ENCODE data around the gene F12.

F12 gene

DNA sequence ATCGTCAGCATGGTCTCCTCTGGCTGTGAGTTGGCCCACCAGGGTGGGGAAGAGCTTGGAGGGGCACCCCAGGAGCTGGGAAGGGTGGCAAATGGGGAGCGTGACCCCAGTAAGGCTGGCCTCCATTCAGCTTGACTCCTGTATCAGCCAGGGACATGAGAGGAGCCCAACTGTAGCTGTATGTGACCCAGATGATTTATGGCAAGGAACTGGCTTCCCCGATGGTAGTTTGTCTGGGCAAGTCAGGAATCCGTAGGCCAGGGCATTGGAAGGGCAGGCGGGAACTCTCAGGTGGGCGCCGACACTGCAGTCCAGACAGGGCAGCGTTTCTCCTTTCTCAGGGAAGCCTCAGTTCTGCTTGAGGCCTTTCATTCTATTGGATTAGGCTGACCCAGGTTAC is 22.8 kb downstream of the F12 start:
- TF ChIP-seq MYNN (tag by site-specific recombination; IDR thresholded peaks at IDR 0.05; ENCODE audit: borderline replicate concordance): no peak
- TF ChIP-seq, protein P1, sequence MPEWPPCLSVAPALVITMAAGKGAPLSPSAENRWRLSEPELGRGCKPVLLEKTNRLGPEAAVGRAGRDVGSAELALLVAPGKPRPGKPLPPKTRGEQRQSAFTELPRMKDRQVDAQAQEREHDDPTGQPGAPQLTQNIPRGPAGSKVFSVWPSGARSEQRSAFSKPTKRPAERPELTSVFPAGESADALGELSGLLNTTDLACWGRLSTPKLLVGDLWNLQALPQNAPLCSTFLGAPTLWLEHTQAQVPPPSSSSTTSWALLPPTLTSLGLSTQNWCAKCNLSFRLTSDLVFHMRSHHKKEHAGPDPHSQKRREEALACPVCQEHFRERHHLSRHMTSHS (tag by site-specific recombination; IDR thresholded peaks at IDR 0.05): no peak
- TF ChIP-seq ZFP69B (tag by site-specific recombination; IDR thresholded peaks at IDR 0.05): no peak
- no peak for TF ChIP-seq HOXA7 (CRISPR knock-in tag; IDR thresholded peaks at IDR 0.05; ENCODE audit: borderline replicate concordance)
- no peak for TF ChIP-seq ZNF214 (tag by site-specific recombination; IDR thresholded peaks at IDR 0.05; ENCODE audit: borderline replicate concordance)
- no peak for TF ChIP-seq ZNF138 (tag by site-specific recombination; IDR thresholded peaks at IDR 0.05; ENCODE audit: borderline replicate concordance)
- TF ChIP-seq KLF16 (tag by site-specific recombination; IDR thresholded peaks at IDR 0.05): no peak
- TF ChIP-seq, protein P2, sequence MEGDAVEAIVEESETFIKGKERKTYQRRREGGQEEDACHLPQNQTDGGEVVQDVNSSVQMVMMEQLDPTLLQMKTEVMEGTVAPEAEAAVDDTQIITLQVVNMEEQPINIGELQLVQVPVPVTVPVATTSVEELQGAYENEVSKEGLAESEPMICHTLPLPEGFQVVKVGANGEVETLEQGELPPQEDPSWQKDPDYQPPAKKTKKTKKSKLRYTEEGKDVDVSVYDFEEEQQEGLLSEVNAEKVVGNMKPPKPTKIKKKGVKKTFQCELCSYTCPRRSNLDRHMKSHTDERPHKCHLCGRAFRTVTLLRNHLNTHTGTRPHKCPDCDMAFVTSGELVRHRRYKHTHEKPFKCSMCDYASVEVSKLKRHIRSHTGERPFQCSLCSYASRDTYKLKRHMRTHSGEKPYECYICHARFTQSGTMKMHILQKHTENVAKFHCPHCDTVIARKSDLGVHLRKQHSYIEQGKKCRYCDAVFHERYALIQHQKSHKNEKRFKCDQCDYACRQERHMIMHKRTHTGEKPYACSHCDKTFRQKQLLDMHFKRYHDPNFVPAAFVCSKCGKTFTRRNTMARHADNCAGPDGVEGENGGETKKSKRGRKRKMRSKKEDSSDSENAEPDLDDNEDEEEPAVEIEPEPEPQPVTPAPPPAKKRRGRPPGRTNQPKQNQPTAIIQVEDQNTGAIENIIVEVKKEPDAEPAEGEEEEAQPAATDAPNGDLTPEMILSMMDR (tag by site-specific recombination; IDR thresholded peaks at IDR 0.05): no peak
- no peak for TF ChIP-seq ZNF549 (tag by site-specific recombination; IDR thresholded peaks at IDR 0.05)
- TF ChIP-seq KLF10 (tag by site-specific recombination; IDR thresholded peaks at IDR 0.05): no peak
- no peak for TF ChIP-seq ZNF610 (tag by site-specific recombination; IDR thresholded peaks at IDR 0.05; ENCODE audit: borderline replicate concordance)
- TF ChIP-seq AEBP2 (tag by site-specific recombination; IDR thresholded peaks at IDR 0.05; ENCODE audit: borderline replicate concordance): no peak
- TF ChIP-seq ZNF621 (tag by site-specific recombination; IDR thresholded peaks at IDR 0.05): no peak
- TF ChIP-seq, protein P3, sequence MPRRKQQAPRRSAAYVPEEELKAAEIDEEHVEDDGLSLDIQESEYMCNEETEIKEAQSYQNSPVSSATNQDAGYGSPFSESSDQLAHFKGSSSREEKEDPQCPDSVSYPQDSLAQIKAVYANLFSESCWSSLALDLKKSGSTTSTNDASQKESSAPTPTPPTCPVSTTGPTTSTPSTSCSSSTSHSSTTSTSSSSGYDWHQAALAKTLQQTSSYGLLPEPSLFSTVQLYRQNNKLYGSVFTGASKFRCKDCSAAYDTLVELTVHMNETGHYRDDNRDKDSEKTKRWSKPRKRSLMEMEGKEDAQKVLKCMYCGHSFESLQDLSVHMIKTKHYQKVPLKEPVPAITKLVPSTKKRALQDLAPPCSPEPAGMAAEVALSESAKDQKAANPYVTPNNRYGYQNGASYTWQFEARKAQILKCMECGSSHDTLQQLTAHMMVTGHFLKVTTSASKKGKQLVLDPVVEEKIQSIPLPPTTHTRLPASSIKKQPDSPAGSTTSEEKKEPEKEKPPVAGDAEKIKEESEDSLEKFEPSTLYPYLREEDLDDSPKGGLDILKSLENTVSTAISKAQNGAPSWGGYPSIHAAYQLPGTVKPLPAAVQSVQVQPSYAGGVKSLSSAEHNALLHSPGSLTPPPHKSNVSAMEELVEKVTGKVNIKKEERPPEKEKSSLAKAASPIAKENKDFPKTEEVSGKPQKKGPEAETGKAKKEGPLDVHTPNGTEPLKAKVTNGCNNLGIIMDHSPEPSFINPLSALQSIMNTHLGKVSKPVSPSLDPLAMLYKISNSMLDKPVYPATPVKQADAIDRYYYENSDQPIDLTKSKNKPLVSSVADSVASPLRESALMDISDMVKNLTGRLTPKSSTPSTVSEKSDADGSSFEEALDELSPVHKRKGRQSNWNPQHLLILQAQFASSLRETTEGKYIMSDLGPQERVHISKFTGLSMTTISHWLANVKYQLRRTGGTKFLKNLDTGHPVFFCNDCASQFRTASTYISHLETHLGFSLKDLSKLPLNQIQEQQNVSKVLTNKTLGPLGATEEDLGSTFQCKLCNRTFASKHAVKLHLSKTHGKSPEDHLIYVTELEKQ (tag by site-specific recombination; IDR thresholded peaks at IDR 0.05; ENCODE audit: borderline replicate concordance): no peak
- TF ChIP-seq ZNF324 (tag by site-specific recombination; IDR thresholded peaks at IDR 0.05): no peak
- TF ChIP-seq ZNF596 (tag by site-specific recombination; IDR thresholded peaks at IDR 0.05): no peak
- no peak for TF ChIP-seq REST (tag by site-specific recombination; IDR thresholded peaks at IDR 0.05)
- no peak for TF ChIP-seq ZNF654 (tag by site-specific recombination; IDR thresholded peaks at IDR 0.05; ENCODE audit: low read depth)
- TF ChIP-seq, protein P4, sequence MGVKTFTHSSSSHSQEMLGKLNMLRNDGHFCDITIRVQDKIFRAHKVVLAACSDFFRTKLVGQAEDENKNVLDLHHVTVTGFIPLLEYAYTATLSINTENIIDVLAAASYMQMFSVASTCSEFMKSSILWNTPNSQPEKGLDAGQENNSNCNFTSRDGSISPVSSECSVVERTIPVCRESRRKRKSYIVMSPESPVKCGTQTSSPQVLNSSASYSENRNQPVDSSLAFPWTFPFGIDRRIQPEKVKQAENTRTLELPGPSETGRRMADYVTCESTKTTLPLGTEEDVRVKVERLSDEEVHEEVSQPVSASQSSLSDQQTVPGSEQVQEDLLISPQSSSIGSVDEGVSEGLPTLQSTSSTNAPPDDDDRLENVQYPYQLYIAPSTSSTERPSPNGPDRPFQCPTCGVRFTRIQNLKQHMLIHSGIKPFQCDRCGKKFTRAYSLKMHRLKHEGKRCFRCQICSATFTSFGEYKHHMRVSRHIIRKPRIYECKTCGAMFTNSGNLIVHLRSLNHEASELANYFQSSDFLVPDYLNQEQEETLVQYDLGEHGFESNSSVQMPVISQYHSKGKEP (tag by site-specific recombination; IDR thresholded peaks at IDR 0.05): no peak
- no peak for TF ChIP-seq ZSCAN4 (tag by site-specific recombination; IDR thresholded peaks at IDR 0.05)
- POLR2A ChIA-PET: interaction anchor here (1.2 kb wide), 1 partner anchor 15 kb away, joined by 5 read pairs; no protein-coding TSS in a partner anchor
- Histone ChIP-seq H3K27ac (ENCODE audit: extremely low read depth, low read depth, low read length) (no peak overlapping the region), H3K4me3 (ENCODE audit: low read depth, low read length) (no peak overlapping the region), H3K4me1 (ENCODE audit: control insufficient read depth, insufficient read depth, low read length) (no peaks in the 10 kb centered on the region), H3K36me3 (ENCODE audit: control insufficient read depth in 2 of 2, insufficient read depth in 1 of 2, low read length in 2 of 2) (no peaks in the 10 kb centered on the region), H3K9me3 (ENCODE audit: control insufficient read depth, insufficient read depth, low read depth, low read length) (no peaks in the 10 kb centered on the region)
- CTCF ChIA-PET: interaction anchor here (0.6 to 1.6 kb wide), 3 partner anchors 8 to 16 kb away, joined by 4 to 10 read pairs (median 7); no protein-coding TSS in a partner anchor

Data from HEK293 (cell line).